K562 (cell line): ENCODE data around the gene DYNC2H1. TPM values are rescaled to one million over a fixed set of nuclear protein-coding genes. Genes with fewer than 3 reads are reported as not detected.

Experiments used
- ATAC-seq: fragments of 200-7000 bp; cut with Tn5 transposase; 3 replicates; pipeline ENCODE4 v1.9.1; 2020; ENCODE audit warnings: moderate library complexity
- BruUV-seq: library from RNA; stranded (reverse); fragments of 400-500 nt; replicated peaks from 2 replicates; lab custom pipeline; 2021; lab: Mats Ljungman, UMichigan
- CTCF ChIA-PET: fragments of 300-600 bp; formaldehyde crosslinking; extraction: SDS; loops from one replicate; lab custom pipeline; 2021; ENCODE audit warnings: low intra/inter-chr PET ratio; lab: Yijun Ruan, JAX
- POLR2A ChIA-PET: fragments of 300-600, 350-650 bp; sonication (Branson Sonifier 250); formaldehyde crosslinking; extraction: SDS; loops from one replicate; lab custom pipeline; 2021; ENCODE audit warnings: antibody characterized with exemption, inconsistent platforms; lab: Yijun Ruan, JAX
- DNase-seq, 4 experiments: peaks; one replicate each; pipeline versions ENCODE4 v3.0.0 to v3.0.0-alpha.2; 2011 to 2018; ENCODE audit warnings: low spot score in 3 of 4, mixed read lengths in 3 of 4; ENCODE audit errors: extremely low read depth in 1 of 4
- FAIRE-seq: peaks from 2 replicates; lab custom pipeline; 2011; peaks lifted over from hg19 to GRCh38; lab: Jason Lieb, UNC
- H2AFZ ChIP-seq: 2 replicates; pipeline ENCODE4 v1.6.0; 2011; ENCODE audit warnings: low read depth, low read length, control low read depth, inconsistent platforms
- H3K27ac ChIP-seq: fragments of 200-600 bp; 3 replicates; pipeline ENCODE4 v1.8.0; 2011; ENCODE audit warnings: low read depth, mild to moderate bottlenecking, control low read depth, inconsistent platforms, low read length, moderate library complexity, mixed read lengths; ENCODE audit errors: extremely low read depth
- H3K27me3 ChIP-seq, 2 experiments: fragments of 300-600 bp in 1 of 2; 2 replicates in 1 of 2; 3 replicates in 1 of 2; pipeline versions ENCODE4 v1.6.0 to v1.8.0; 2011; ENCODE audit warnings: inconsistent platforms in 2 of 2, low read length in 2 of 2, mild to moderate bottlenecking in 1 of 2, mixed read lengths in 1 of 2, moderate library complexity in 1 of 2; ENCODE audit not compliant: control insufficient read depth in 2 of 2, insufficient read depth in 2 of 2
- H3K36me3 ChIP-seq: fragments of 300-600 bp; 3 replicates; pipeline ENCODE4 v1.8.0; 2011; ENCODE audit warnings: mild to moderate bottlenecking, low read length, inconsistent platforms; ENCODE audit not compliant: control insufficient read depth, insufficient read depth
- H3K4me1 ChIP-seq, 2 experiments: fragments of 200-600 bp in 1 of 2; replicated peaks in 1 of 2; 2 replicates in 1 of 2; 3 replicates in 1 of 2; pipeline versions ENCODE4 v1.5.1 to v1.8.0; 2011; ENCODE audit warnings: inconsistent platforms in 2 of 2, low read length in 2 of 2, mild to moderate bottlenecking in 1 of 2, mixed read lengths in 1 of 2, moderate library complexity in 1 of 2; ENCODE audit not compliant: control insufficient read depth in 2 of 2, insufficient read depth in 2 of 2
- H3K4me2 ChIP-seq: 2 replicates; pipeline ENCODE4 v1.6.1; 2011; ENCODE audit warnings: low read length, control low read depth, inconsistent platforms, mixed read lengths; ENCODE audit not compliant: insufficient read depth
- H3K4me3 ChIP-seq: fragments of 200-600 bp; sonication (generic), shearing (Covaris generic); 2 replicates; pipeline ENCODE4 v1.5.1; 2016; ENCODE audit warnings: control low read depth, inconsistent platforms
- H3K79me2 ChIP-seq: fragments of 200-600 bp; 3 replicates; pipeline ENCODE4 v1.8.0; 2011; ENCODE audit warnings: low read length, inconsistent platforms; ENCODE audit not compliant: control insufficient read depth, insufficient read depth
- H3K9ac ChIP-seq, 2 experiments: 2 replicates each; pipeline versions ENCODE4 v1.6.0 to v1.6.1; 2011; ENCODE audit warnings: low read depth in 2 of 2, low read length in 2 of 2, control low read depth in 1 of 2, inconsistent platforms in 1 of 2, mild to moderate bottlenecking in 1 of 2, mixed read lengths in 1 of 2; ENCODE audit not compliant: insufficient read depth in 1 of 2
- H3K9me1 ChIP-seq: one replicate; pipeline ENCODE4 v1.6.0; 2011; ENCODE audit warnings: inconsistent platforms, mild to moderate bottlenecking, low read length, moderate library complexity; ENCODE audit not compliant: control insufficient read depth, insufficient read depth
- H3K9me3 ChIP-seq: replicated peaks from 2 replicates; pipeline ENCODE4 v1.5.1; 2011; ENCODE audit warnings: low read depth, low read length, inconsistent platforms; ENCODE audit not compliant: control insufficient read depth, insufficient read depth
- H4K20me1 ChIP-seq: replicated peaks from 2 replicates; pipeline ENCODE4 v1.6.1; 2011; ENCODE audit warnings: low read length, inconsistent platforms, mixed read lengths; ENCODE audit not compliant: control insufficient read depth, insufficient read depth
- CHCHD3 ChIP-seq: fragments of 250-450 bp; sonication (Bioruptor Pico); IDR thresholded peaks from 2 replicates; pipeline ENCODE4 v2.1.2; 2022; ENCODE audit warnings: mild to moderate bottlenecking
- CSDE1 ChIP-seq, 2 experiments: fragments of 450-650 bp; IDR thresholded peaks; 2 replicates each; pipeline ENCODE4 v1.6.1; 2016; ENCODE audit warnings: mild to moderate bottlenecking in 1 of 2
- CTBP1 ChIP-seq: fragments of 450-650 bp; IDR thresholded peaks from 2 replicates; pipeline ENCODE4 v1.6.1; 2016; ENCODE audit warnings: borderline replicate concordance
- E2F8 ChIP-seq: fragments of 450-650 bp; IDR thresholded peaks from 2 replicates; pipeline ENCODE4 v1.7.1; 2018; ENCODE audit warnings: mild to moderate bottlenecking, low read depth; ENCODE audit not compliant: partially characterized antibody
- HMGXB4 ChIP-seq: sonication (generic); formaldehyde crosslinking; IDR thresholded peaks from 2 replicates; pipeline ENCODE4 v1.8.1; 2023; ENCODE audit warnings: mild to moderate bottlenecking, missing genetic modification reagents
- PRPF4 ChIP-seq: fragments of 200-400 bp; formaldehyde crosslinking; IDR thresholded peaks from one replicate; pipeline ENCODE4 v1.6.1; 2017; ENCODE audit warnings: low read length, low read depth, mild to moderate bottlenecking; ENCODE audit not compliant: insufficient read depth, poor library complexity, severe bottlenecking
- ZNF436 ChIP-seq: fragments of 250-450, 450-650 bp; sonication (Bioruptor Pico); formaldehyde crosslinking; IDR thresholded peaks from 2 replicates; pipeline ENCODE4 v1.7.0; 2020; ENCODE audit warnings: mild to moderate bottlenecking
- ZNF75A ChIP-seq: fragments of 450-650 bp; formaldehyde crosslinking; IDR thresholded peaks from 2 replicates; pipeline ENCODE4 v1.4.0; 2020; ENCODE audit warnings: mild to moderate bottlenecking
- WGBS: fragments of 100-300 bp; shearing (Covaris generic); methylation state at CpG from one replicate; pipeline ENCODE4 v1.1.6; 2016; ENCODE audit warnings: low coverage, mixed read lengths; ENCODE audit not compliant: insufficient coverage; ENCODE audit errors: missing lambda C conversion rate; 5-methylcytosine and 5-hydroxymethylcytosine counted together
- in situ Hi-C: fragments of 300-500 bp; cut with MboI; formaldehyde crosslinking; loops from 4 replicates; pipeline ENCODE4 v1.15.0; 2018; ENCODE audit warnings: inconsistent platforms, mixed read lengths
- intact Hi-C: fragments of 100-400 bp; cut with micrococcal nuclease; formaldehyde crosslinking; loops from 2 replicates; pipeline ENCODE4 v1.14.2; 2022
- polyA plus RNA-seq, 8 experiments: library from polyadenylated mRNA; depleted of rRNA in 4 of 8; stranded (reverse) in 5 of 8; unstranded in 3 of 8; fragments of >200 nt; fragmentation: Nextera tagmentation in 2 of 8; fragmentation: Illumina TruSeq in 1 of 8; extraction: Ambion mirVana in 2 of 8; extraction: Trizol in 1 of 8; gene quantifications; 2 replicates each; pipeline versions ENCODE4 v1.2.1 to v1.2.3, GENCODE V29; 2011 to 2014; ENCODE audit warnings: inconsistent platforms in 1 of 8, missing spikeins in 1 of 8
- total RNA-seq, 7 experiments: library from RNA; depleted of rRNA in 6 of 7; stranded (reverse); fragments of >200 nt in 6 of 7; fragmentation: Illumina TruSeq in 2 of 7; extraction: Trizol in 2 of 7; gene quantifications; 2 replicates each; pipeline versions ENCODE4 v1.2.1 to v1.2.3, GENCODE V29; 2011 to 2021; ENCODE audit warnings: low replicate concordance in 1 of 7

The DYNC2H1 gene
- total and polyA plus RNA-seq, 9 of the 15 experiments (the other 6 are each of a cell fraction or from before 2014, with no cell fraction given), result 0.08 to 0.64 (median 0.20) TPM

GRCh38 chr11:103281301-103281700 is 172.1 kb downstream of the DYNC2H1 start:
- Histone ChIP-seq H3K9me3 (no peaks in the 10 kb centered on the region; the same call in 1 of the 2 replicates), H3K9me1 (no peaks in the 10 kb centered on the region), H3K4me1 (no peaks in the 10 kb centered on the region), H4K20me1 (no peaks in the 10 kb centered on the region), H3K4me2 (no peak overlapping the region), H3K27me3 (no peaks in the 10 kb centered on the region), H2AFZ (no peak overlapping the region), H3K36me3 (no peaks in the 10 kb centered on the region), H3K27ac (no peak overlapping the region), H3K79me2 (no peaks in the 10 kb centered on the region), H3K9ac (no peak overlapping the region), H3K4me3 (no peak overlapping the region)
- FAIRE-seq, result no peak
- POLR2A ChIA-PET, result no interaction called here
- no peak for TF ChIP-seq HMGXB4 (CRISPR knock-in tag)
- TF ChIP-seq CHCHD3 (CRISPR knock-in tag), result no peak
- TF ChIP-seq E2F8, result no peak
- no peak for TF ChIP-seq CTBP1
- TF ChIP-seq ZNF75A (CRISPR knock-in tag), result no peak
- no peak for TF ChIP-seq PRPF4
- TF ChIP-seq CSDE1 (IDR thresholded peaks at IDR 0.05), result no peak
- TF ChIP-seq ZNF436 (CRISPR knock-in tag), result no peak
- CTCF ChIA-PET, result no interaction called here
- in situ Hi-C loops, result no loop called here
- no peak for DNase-seq
- WGBS, result 5% methylated on average over 1 of the region's 1 CpG
- intact Hi-C loops, result no loop called here
- no TSS peak for BruUV-seq
- ATAC-seq, result no peak
